HUES6 (cell line): ENCODE data around the gene CYB5R3.
"Not testable (repeated sequence)": the region's sequence is repeated elsewhere in the genome, so short reads cannot be mapped to it uniquely, and the experiment has no call there.

Source experiments
- H3K27ac ChIP-seq: 2 replicates; pipeline ENCODE4 v1.7.0; 2013; ENCODE audit warnings: low read depth, mild to moderate bottlenecking, low read length, inconsistent platforms
- H3K27me3 ChIP-seq: 2 replicates; pipeline ENCODE4 v1.6.1; 2013; ENCODE audit warnings: low read length; ENCODE audit not compliant: control insufficient read depth, insufficient read depth
- H3K36me3 ChIP-seq: 2 replicates; pipeline ENCODE4 v1.6.1; 2013; ENCODE audit warnings: low read length; ENCODE audit not compliant: control insufficient read depth, insufficient read depth
- H3K4me1 ChIP-seq: 2 replicates; pipeline ENCODE4 v1.6.1; 2013; ENCODE audit warnings: low read length; ENCODE audit not compliant: control insufficient read depth, insufficient read depth
- H3K4me3 ChIP-seq: 2 replicates; pipeline ENCODE4 v1.5.1; 2013; ENCODE audit warnings: low read depth, low read length
- H3K9ac ChIP-seq: one replicate; pipeline ENCODE4 v1.6.1; 2013; ENCODE audit warnings: mild to moderate bottlenecking, low read length
- H3K9me3 ChIP-seq: 2 replicates; pipeline ENCODE4 v1.6.1; 2013; ENCODE audit warnings: low read depth, low read length; ENCODE audit not compliant: control insufficient read depth, insufficient read depth

The CYB5R3 gene

GRCh38 chr22:42574468-42574867 lies 74.7 kb downstream of the CYB5R3 start:
- peaks cover 63% of the 10 kb centered on the region for H3K36me3 ChIP-seq
- H3K4me1 ChIP-seq, H3K9me3 ChIP-seq, H3K27ac ChIP-seq, H3K27me3 ChIP-seq, H3K4me3 ChIP-seq, H3K9ac ChIP-seq: not testable (repeated sequence)

GRCh38 chr22:42574046-42574445 lies 75.1 kb downstream of the CYB5R3 start:
- peaks cover 65% of the 10 kb centered on the region for H3K36me3 ChIP-seq
- H3K9me3 ChIP-seq, H3K4me3 ChIP-seq: not testable (repeated sequence)

GRCh38 chr22:42571068-42571467 lies 78.1 kb downstream of the CYB5R3 start:
- H3K4me3 ChIP-seq, H3K27me3 ChIP-seq, H3K27ac ChIP-seq, H3K9ac ChIP-seq, H3K4me1 ChIP-seq, H3K9me3 ChIP-seq: not testable (repeated sequence)
- peaks cover 45% of the 10 kb centered on the region for H3K36me3 ChIP-seq

More at GRCh38 chr22:42574046-42574445, 75.1 kb downstream of the CYB5R3 start:
- not testable (repeated sequence) for H3K9ac ChIP-seq, H3K4me1 ChIP-seq, H3K27me3 ChIP-seq, H3K27ac ChIP-seq

GRCh38 chr22:42570580-42570979 lies 78.6 kb downstream of the CYB5R3 start:
- H3K36me3 ChIP-seq: peaks cover 44% of the 10 kb centered on the region
- not testable (repeated sequence) for H3K27me3 ChIP-seq, H3K27ac ChIP-seq, H3K4me1 ChIP-seq, H3K9ac ChIP-seq, H3K9me3 ChIP-seq, H3K4me3 ChIP-seq

GRCh38 chr22:42567950-42568349 lies 81.2 kb downstream of the CYB5R3 start:
- H3K9me3 ChIP-seq, H3K9ac ChIP-seq, H3K4me1 ChIP-seq, H3K4me3 ChIP-seq, H3K27ac ChIP-seq, H3K27me3 ChIP-seq: not testable (repeated sequence)
- H3K36me3 ChIP-seq: peaks cover 28% of the 10 kb centered on the region
